OCI-LY7 (cell line): Measurements from ENCODE around the gene CDKN2A. TPM values are rescaled to one million over a fixed set of nuclear protein-coding genes. Genes with fewer than 3 reads are reported as not detected.

ENCODE experiments used
- BruUV-seq: library from RNA; stranded (reverse); fragments of 400-500 nt; replicated peaks from 2 replicates; lab custom pipeline; 2021; lab: Mats Ljungman, UMichigan
- CTCF ChIA-PET: fragments of 300-600 bp; sonication (Branson Sonifier 250); formaldehyde crosslinking; loops from one replicate; lab custom pipeline; 2022; ENCODE audit warnings: antibody characterized with exemption; ENCODE audit not compliant: unreplicated experiment; lab: Charles Lee
- POLR2A ChIA-PET: fragments of 300-600 bp; sonication (Branson Sonifier 250); formaldehyde crosslinking; loops from one replicate; lab custom pipeline; 2022; ENCODE audit warnings: antibody characterized with exemption; lab: Charles Lee
- DNase-seq: peaks from one replicate; pipeline ENCODE4 v3.0.0-alpha.2; 2015; ENCODE audit warnings: low spot score
- H2AFZ ChIP-seq: fragments of 200-600 bp; sonication (generic), shearing (Covaris generic); 2 replicates; pipeline ENCODE4 v1.6.1; 2014; ENCODE audit warnings: mild to moderate bottlenecking, antibody characterized with exemption, low read length, moderate library complexity
- H3K27ac ChIP-seq: fragments of 200-600 bp; sonication (generic); 2 replicates; pipeline ENCODE4 v1.5.1; 2014; ENCODE audit warnings: mixed run types, low read depth, mild to moderate bottlenecking, moderate library complexity, low read length, inconsistent platforms; ENCODE audit not compliant: poor library complexity, severe bottlenecking
- H3K36me3 ChIP-seq: fragments of 200-600 bp; sonication (generic); 2 replicates; pipeline ENCODE4 v1.6.1; 2014; ENCODE audit warnings: mild to moderate bottlenecking, antibody characterized with exemption, low read length, moderate library complexity, mixed read lengths; ENCODE audit not compliant: insufficient read depth
- H3K4me1 ChIP-seq: fragments of 200-600 bp; sonication (generic); 2 replicates; pipeline ENCODE4 v1.5.1; 2014; ENCODE audit warnings: mild to moderate bottlenecking, low read length; ENCODE audit not compliant: insufficient read depth, poor library complexity, severe bottlenecking
- H3K4me2 ChIP-seq: fragments of 200-600 bp; sonication (generic); 2 replicates; pipeline ENCODE4 v1.6.1; 2014; ENCODE audit warnings: mild to moderate bottlenecking, low read length
- H3K4me3 ChIP-seq: fragments of 200-600 bp; sonication (generic); 2 replicates; pipeline ENCODE4 v1.5.1; 2014; ENCODE audit warnings: mild to moderate bottlenecking, low read depth, low read length; ENCODE audit not compliant: poor library complexity, severe bottlenecking
- H3K79me2 ChIP-seq: fragments of 200-600 bp; sonication (generic); 2 replicates; pipeline ENCODE4 v1.6.1; 2016; ENCODE audit warnings: low read depth, mild to moderate bottlenecking, low read length, moderate library complexity, mixed read lengths; ENCODE audit not compliant: insufficient read depth
- H3K9me2 ChIP-seq: fragments of 200-600 bp; sonication (generic); 2 replicates; pipeline ENCODE4 v1.6.1; 2016; ENCODE audit warnings: mild to moderate bottlenecking, low read length, mixed read lengths; ENCODE audit not compliant: insufficient read depth
- H3K9me3 ChIP-seq: fragments of 200-600 bp; sonication (generic); 2 replicates; pipeline ENCODE4 v1.6.1; 2014; ENCODE audit warnings: mild to moderate bottlenecking, mixed run types, low read length, mixed read lengths
- H4K20me1 ChIP-seq: fragments of 200-600 bp; sonication (generic); 2 replicates; pipeline ENCODE4 v1.6.1; 2014; ENCODE audit warnings: mild to moderate bottlenecking, antibody characterized with exemption, low read length, moderate library complexity, mixed read lengths; ENCODE audit not compliant: insufficient read depth
- CTCF ChIP-seq: fragments of 200-600 bp; sonication (generic); conservative IDR thresholded peaks from 2 replicates; pipeline ENCODE4 v1.5.1; 2014; ENCODE audit warnings: mild to moderate bottlenecking, antibody characterized with exemption, low read length, moderate library complexity, mixed read lengths
- EZH2phosphoT487 ChIP-seq: fragments of 200-600 bp; sonication (generic); IDR thresholded peaks from 2 replicates; pipeline ENCODE4 v1.6.1; 2018; ENCODE audit warnings: low read depth, borderline replicate concordance, mild to moderate bottlenecking, mixed run types, antibody characterized with exemption, low read length, moderate library complexity, mixed read lengths
- intact Hi-C: fragments of 100-400 bp; cut with micrococcal nuclease; formaldehyde crosslinking; loops from one replicate; pipeline ENCODE4 v1.10.0; 2022; ENCODE audit not compliant: unreplicated experiment
- total RNA-seq, 2 experiments: library from RNA; depleted of rRNA in 1 of 2; stranded (reverse); fragments of >200 nt in 1 of 2; shearing (Covaris generic) in 1 of 2; gene quantifications; 2 replicates each; pipeline ENCODE4 v1.2.3, GENCODE V29; 2014 to 2022

CDKN2A gene
- total RNA-seq, 2 experiments from 2014 or later, result 145 to 216 TPM

DNA sequence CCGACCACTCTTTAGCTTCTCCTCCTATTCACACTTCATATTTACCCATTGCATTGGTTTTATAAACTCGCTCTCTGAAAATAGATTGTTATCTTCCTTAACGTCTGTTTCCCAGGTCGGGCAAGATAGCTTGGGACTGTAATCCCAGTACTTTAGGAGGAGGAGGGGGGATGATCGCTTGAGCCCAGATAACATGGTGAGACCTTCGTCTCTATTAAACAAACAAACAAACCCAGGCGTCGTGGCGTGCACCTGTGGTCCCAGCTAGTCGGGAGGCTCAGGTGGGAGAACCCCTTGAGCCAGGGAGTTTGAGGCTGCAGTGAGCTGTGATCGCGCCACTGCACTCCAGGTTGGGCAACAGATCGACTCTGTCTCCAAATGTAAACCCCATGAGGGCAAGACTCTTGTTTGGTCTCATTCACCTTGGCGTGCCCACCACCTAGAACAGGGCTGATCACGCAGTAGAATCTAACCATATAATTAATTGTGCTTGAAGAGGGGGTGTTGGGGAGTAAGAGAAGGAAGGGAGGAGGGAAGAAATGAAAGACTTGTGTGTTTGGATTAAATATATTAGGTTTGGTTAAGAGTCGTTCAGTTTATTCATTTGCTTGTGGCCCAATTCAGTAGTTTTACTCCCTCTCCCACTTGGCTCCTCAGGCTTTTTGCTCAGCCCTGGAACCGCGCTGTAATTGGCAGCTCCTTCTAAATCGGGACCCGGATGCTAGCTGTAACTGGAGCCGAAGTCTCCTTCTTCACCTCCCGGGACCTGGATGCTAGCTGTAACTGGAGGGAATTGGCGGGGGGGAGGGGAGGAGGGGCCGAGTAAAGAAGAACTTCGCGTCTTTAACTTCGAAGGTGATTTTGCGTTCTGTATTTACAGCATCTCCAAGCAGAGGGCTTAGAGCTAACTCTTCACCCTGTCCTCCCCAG is 24.9 kb downstream of the CDKN2A start:
- no peaks in the 10 kb centered on the region; the same call in 1 of the 2 replicates for H4K20me1 ChIP-seq
- no peaks in the 10 kb centered on the region for H3K9me3 ChIP-seq
- H3K27ac ChIP-seq, result no peak overlapping the region
- H3K79me2 ChIP-seq, result peaks cover 28% of the 10 kb centered on the region
- no peak overlapping the region for H2AFZ ChIP-seq
- DNase-seq, result no peak
- intact Hi-C loops, result no loop called here
- POLR2A ChIA-PET, result interaction anchor here (0.6 to 1.0 kb wide), 2 partner anchors 17 to 76 kb away, joined by 3 to 4 read pairs; no protein-coding TSS in a partner anchor
- H3K4me3 ChIP-seq, result no peak overlapping the region
- H3K4me2 ChIP-seq, result no peak overlapping the region
- CTCF ChIA-PET, result interaction anchor here (0.6 kb wide), 1 partner anchor 286 kb away, joined by 4 read pairs; no protein-coding TSS in a partner anchor
- no peaks in the 10 kb centered on the region for H3K9me2 ChIP-seq
- peaks cover 11% of the 10 kb centered on the region for H3K4me1 ChIP-seq
- TF ChIP-seq EZH2phosphoT487 (no peak), CTCF (no peak)
- H3K36me3 ChIP-seq, result peaks cover 80% of the 10 kb centered on the region
- no TSS peak for BruUV-seq

DNA sequence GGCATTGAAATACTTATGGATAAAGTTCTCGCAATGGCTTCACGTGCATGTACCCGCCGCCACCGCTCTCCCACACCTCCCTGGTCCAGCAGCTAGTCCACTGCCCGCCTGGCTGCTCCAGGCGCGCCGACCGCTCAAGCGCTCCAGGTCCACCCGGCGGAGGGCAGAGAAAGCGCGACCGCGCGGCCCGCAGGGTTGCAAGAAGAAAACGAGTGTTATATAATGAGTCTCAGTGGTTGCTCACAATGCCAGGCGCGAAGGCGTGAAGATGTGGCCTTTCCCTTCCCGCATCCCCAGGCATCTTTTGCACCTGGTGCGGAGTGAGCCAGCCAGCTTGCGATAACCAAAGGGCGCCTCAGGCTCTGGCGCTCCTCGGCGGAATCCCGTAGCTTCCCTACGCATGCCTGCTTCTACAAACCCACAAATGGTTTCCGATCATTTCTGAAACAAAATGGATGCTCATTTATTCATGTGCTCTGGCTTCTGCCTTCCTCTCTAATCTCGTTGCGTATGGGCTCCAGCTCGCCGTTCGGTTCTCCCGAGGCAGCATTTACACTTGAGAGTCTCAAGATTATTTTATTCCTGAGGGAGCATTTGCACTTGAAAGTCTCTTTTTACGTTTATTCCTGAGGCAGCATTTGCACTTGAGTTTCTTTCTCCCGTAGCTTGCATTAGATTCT is 25.7 kb downstream of the CDKN2A start:
- no peak for DNase-seq
- Histone ChIP-seq H3K9me3 (no peaks in the 10 kb centered on the region), H3K4me1 (peaks cover 3% of the 10 kb centered on the region), H3K79me2 (peaks cover 19% of the 10 kb centered on the region), H2AFZ (no peak overlapping the region), H4K20me1 (no peaks in the 10 kb centered on the region; the same call in 1 of the 2 replicates), H3K36me3 (peaks cover 78% of the 10 kb centered on the region), H3K4me2 (no peak overlapping the region), H3K4me3 (no peak overlapping the region), H3K27ac (no peak overlapping the region), H3K9me2 (no peaks in the 10 kb centered on the region)
- CTCF ChIA-PET, result no interaction called here
- intact Hi-C loops, result no loop called here
- POLR2A ChIA-PET, result interaction anchor here (0.8 to 1.0 kb wide), 2 partner anchors 18 to 557 kb away, joined by 3 to 4 read pairs; no protein-coding TSS in a partner anchor
- TF ChIP-seq EZH2phosphoT487 (no peak), CTCF (no peak)
- BruUV-seq, result no TSS peak
